Measurements from ENCODE around the gene FOXK1. TPM values are rescaled to one million over a fixed set of nuclear protein-coding genes. Genes with fewer than 3 reads are reported as not detected.

FOXK1 gene
- total and polyA plus RNA-seq, 2 of the 13 experiments (the other 11 are each of a cell fraction or from before 2014, with no cell fraction given) = 4.6 to 8.8 TPM

DNA sequence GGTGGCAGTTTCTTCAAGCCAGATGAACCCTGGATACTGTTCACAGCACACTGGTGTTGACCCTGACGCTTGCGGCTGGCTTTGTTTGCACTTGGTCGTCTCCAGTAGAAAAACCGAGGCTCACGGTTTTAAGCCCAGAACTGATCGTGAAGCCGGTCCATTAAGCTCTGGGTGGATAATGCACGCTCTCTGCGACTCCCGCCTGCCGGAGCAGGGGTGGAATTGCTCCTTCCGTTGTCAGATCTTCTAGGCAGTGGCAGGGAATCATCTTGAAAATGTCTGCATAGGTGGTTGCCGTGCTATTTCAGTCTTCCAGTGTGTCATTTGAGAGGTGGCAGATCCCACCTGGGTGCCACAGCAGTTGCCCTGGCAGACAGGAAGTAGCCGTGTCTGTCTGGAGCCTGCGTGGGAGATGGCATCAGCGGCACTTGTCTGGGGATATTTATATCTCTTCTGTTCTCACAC, 57.5 kb downstream of the FOXK1 start (continued):
- TF ChIP-seq, protein P1, sequence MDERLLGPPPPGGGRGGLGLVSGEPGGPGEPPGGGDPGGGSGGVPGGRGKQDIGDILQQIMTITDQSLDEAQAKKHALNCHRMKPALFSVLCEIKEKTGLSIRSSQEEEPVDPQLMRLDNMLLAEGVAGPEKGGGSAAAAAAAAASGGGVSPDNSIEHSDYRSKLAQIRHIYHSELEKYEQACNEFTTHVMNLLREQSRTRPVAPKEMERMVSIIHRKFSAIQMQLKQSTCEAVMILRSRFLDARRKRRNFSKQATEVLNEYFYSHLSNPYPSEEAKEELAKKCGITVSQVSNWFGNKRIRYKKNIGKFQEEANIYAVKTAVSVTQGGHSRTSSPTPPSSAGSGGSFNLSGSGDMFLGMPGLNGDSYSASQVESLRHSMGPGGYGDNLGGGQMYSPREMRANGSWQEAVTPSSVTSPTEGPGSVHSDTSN (CRISPR knock-in tag; IDR thresholded peaks at IDR 0.05) = no peak
- TF ChIP-seq ZNF124 (CRISPR knock-in tag; IDR thresholded peaks at IDR 0.05) (0 out of 2 replicates have a peak, but pooled peaks have one; percentile 21), MED13 (CRISPR knock-in tag; IDR thresholded peaks at IDR 0.05) (no peak), RXRB (CRISPR knock-in tag; IDR thresholded peaks at IDR 0.05; ENCODE audit: borderline replicate concordance) (0 out of 2 replicates have a peak, but pooled peaks have one; percentile 6), ZNF749 (CRISPR knock-in tag; IDR thresholded peaks at IDR 0.05; ENCODE audit: borderline replicate concordance) (no peak), FOSL1 (CRISPR knock-in tag; IDR thresholded peaks at IDR 0.05; ENCODE audit: borderline replicate concordance) (no peak), PHF8 (CRISPR knock-in tag; IDR thresholded peaks at IDR 0.05) (no peak), TBX2 (CRISPR knock-in tag; IDR thresholded peaks at IDR 0.05; ENCODE audit: borderline replicate concordance) (0 out of 2 replicates have a peak, but pooled peaks have one; percentile 28), ZNF331 (CRISPR knock-in tag; IDR thresholded peaks at IDR 0.05) (peak; percentile 47; the same call in 1 of the 2 replicates), HDAC6 (IDR thresholded peaks at IDR 0.05; ENCODE audit: low read depth, low read length) (no peak), TOPORS (CRISPR knock-in tag; IDR thresholded peaks at IDR 0.05) (no peak), MAFG (CRISPR knock-in tag; IDR thresholded peaks at IDR 0.05) (no peak), IRX3 (CRISPR knock-in tag; IDR thresholded peaks at IDR 0.05; ENCODE audit: borderline replicate concordance, low read depth) (no peak)
- TF ChIP-seq, protein P2, sequence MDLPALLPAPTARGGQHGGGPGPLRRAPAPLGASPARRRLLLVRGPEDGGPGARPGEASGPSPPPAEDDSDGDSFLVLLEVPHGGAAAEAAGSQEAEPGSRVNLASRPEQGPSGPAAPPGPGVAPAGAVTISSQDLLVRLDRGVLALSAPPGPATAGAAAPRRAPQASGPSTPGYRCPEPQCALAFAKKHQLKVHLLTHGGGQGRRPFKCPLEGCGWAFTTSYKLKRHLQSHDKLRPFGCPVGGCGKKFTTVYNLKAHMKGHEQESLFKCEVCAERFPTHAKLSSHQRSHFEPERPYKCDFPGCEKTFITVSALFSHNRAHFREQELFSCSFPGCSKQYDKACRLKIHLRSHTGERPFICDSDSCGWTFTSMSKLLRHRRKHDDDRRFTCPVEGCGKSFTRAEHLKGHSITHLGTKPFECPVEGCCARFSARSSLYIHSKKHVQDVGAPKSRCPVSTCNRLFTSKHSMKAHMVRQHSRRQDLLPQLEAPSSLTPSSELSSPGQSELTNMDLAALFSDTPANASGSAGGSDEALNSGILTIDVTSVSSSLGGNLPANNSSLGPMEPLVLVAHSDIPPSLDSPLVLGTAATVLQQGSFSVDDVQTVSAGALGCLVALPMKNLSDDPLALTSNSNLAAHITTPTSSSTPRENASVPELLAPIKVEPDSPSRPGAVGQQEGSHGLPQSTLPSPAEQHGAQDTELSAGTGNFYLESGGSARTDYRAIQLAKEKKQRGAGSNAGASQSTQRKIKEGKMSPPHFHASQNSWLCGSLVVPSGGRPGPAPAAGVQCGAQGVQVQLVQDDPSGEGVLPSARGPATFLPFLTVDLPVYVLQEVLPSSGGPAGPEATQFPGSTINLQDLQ (CRISPR knock-in tag; IDR thresholded peaks at IDR 0.05) = no peak
- TF ChIP-seq, protein P3, sequence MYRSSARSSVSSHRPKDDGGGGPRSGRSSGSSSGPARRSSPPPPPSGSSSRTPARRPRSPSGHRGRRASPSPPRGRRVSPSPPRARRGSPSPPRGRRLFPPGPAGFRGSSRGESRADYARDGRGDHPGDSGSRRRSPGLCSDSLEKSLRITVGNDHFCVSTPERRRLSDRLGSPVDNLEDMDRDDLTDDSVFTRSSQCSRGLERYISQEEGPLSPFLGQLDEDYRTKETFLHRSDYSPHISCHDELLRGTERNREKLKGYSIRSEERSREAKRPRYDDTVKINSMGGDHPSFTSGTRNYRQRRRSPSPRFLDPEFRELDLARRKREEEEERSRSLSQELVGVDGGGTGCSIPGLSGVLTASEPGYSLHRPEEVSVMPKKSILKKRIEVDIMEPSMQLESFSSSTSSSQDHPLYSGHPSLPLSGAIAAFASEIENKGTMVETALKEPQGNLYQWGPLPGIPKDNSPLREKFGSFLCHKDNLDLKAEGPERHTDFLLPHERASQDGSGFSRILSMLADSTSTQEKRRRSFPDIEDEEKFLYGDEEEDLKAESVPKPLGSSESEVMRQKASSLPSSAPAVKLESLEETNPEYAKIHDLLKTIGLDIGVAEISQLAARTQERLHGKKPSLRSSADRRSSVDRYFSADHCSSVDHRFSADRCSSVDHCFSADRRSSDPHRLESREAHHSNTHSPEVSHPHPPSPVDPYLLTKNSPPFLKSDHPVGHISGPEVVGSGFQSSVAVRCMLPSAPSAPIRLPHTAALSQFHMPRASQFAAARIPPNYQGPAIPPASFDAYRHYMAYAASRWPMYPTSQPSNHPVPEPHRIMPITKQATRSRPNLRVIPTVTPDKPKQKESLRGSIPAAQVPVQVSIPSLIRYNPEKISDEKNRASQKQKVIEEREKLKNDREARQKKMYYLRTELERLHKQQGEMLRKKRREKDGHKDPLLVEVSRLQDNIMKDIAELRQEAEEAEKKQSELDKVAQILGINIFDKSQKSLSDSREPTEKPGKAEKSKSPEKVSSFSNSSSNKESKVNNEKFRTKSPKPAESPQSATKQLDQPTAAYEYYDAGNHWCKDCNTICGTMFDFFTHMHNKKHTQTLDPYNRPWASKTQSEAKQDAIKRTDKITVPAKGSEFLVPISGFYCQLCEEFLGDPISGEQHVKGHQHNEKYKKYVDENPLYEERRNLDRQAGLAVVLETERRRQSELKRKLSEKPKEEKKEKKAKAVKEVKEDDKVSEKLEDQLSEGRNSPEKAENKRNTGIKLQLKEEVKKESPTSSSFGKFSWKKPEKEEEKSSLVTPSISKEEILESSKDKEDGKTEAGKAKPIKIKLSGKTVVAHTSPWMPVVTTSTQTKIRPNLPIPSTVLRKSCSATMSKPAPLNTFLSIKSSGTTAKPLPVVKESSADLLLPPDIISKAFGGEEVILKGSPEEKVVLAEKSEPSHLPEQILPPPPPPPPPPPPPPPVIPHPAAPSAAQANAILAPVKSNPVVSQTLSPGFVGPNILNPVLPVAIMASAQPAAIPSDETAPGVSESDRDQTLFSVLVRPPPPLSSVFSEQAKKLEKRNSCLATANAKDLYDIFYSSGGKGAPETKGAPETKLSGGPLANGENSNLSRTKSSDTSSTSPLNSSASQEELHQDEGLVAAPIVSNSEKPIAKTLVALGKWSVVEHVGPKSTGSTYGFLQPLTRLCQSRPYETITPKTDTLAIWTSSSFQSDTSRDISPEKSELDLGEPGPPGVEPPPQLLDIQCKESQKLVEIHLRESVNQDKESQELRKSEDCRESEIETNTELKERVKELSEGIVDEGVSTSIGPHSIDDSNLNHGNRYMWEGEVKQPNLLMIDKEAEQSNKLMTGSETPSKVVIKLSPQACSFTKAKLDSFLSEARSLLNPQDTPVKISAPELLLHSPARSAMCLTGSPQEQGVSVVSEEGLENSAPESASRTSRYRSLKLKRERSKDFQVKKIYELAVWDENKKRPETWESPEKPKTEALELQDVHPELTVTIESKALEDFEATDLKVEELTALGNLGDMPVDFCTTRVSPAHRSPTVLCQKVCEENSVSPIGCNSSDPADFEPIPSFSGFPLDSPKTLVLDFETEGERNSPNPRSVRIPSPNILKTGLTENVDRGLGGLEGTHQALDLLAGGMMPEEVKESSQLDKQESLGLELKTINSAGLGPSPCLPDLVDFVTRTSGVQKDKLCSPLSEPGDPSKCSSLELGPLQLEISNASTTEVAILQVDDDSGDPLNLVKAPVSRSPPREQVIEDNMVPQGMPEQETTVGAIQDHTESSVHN (CRISPR knock-in tag; IDR thresholded peaks at IDR 0.05) = no peak

Data from HepG2 (cell line).